ENCODE data around the gene TCF7L2.

Gene TCF7L2

DNA sequence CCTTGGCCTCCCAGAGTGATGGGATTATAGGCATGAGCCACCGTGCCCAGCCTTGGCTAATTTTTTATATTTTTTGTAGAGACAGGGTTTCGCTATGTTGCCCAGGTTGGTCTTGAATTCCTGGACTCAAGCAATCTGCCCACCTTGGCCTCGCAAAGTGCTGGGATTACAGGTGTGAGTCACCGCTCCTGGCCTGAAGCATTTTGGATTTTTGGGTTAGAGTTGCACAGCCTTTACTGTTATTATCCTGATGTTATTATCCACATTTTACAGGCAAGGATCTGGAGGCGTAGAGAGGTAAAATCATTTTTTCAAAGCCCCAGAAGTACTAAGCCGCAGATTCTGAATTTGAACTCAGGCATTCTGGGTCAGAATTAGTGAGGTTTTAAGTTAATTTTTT lies 75.4 kb downstream of the TCF7L2 start:
- no peak for DNase-seq

DNA sequence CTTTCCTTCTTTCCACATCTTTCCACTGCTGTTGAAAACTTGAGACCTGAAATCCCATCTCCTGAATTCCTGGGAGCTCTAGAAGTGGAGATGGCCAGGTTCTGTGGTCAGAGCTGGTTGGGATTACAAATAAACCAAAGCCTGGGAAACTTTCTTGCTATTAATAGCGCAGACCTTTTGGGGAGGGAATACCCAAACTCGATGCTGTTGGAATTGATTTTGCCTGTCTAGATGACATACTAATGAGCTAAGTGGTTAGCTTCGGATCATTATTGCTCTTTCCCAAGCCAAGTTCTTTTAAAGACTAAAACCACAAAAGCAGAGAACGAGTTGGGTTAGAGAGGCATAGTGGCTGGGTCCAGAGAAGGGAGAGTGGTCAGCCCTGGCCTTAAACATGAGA lies 76.6 kb downstream of the TCF7L2 start:
- DNase-seq, result no peak

DNA sequence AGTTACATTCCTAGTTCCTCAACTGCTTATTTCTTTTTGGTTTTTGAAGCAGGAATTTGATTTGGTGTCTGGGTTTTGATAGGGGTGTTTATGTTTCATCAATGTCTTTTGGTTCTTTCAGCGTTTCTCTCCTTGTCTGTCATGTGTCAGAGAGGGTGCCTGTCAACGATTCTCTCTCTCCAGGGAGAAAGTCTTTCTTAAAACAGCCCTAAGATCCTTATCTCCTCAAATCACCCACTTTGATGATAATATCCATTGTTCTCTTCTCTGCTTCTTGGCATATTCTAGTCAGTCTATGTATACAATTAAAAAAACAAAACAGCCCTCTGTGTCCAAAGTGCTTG lies 77.2 kb downstream of the TCF7L2 start:
- DNase-seq, result no peak

DNA sequence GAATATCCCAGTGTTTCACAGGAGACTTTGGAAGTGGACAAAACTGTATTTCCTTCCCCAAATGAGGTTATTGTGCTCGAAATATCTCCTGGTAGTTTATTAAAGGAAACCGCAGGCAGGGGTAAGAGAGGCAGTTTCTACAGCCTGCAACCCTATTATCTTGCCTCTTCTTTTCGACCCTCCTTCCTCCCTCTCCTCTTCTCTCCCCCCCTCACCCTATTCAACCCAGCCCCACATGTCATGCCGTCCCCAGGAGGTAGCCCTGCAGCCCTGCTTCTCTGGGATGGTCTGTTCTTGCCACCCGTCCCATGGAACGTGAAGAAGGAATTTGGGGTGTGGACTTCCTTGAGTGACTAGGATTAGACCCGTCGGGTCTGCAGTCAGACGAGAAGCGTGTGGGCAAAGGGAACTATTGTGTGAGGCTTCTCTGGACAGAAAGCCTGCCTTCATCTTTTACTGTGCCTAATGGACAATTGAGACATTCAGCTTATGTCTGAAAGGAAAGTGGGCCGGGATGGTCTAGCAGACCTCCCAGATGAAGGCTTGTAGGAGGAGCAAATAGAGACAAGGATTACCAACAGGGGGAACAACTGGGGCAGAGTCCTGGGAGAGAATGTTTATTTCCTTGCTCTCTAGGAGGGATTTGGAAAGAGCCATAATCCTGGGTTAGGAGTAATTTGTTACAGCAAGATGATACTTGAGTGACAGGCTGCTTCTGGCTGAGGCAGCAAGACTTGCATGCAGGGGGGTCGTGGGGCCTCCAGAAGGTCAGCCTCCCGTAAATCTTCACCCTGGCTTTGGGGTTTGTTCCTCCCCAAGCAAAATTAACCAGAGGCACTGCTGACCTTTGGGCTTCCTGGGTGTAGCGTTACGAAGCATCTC lies 77.8 kb downstream of the TCF7L2 start:
- DNase-seq, result no peak

DNA sequence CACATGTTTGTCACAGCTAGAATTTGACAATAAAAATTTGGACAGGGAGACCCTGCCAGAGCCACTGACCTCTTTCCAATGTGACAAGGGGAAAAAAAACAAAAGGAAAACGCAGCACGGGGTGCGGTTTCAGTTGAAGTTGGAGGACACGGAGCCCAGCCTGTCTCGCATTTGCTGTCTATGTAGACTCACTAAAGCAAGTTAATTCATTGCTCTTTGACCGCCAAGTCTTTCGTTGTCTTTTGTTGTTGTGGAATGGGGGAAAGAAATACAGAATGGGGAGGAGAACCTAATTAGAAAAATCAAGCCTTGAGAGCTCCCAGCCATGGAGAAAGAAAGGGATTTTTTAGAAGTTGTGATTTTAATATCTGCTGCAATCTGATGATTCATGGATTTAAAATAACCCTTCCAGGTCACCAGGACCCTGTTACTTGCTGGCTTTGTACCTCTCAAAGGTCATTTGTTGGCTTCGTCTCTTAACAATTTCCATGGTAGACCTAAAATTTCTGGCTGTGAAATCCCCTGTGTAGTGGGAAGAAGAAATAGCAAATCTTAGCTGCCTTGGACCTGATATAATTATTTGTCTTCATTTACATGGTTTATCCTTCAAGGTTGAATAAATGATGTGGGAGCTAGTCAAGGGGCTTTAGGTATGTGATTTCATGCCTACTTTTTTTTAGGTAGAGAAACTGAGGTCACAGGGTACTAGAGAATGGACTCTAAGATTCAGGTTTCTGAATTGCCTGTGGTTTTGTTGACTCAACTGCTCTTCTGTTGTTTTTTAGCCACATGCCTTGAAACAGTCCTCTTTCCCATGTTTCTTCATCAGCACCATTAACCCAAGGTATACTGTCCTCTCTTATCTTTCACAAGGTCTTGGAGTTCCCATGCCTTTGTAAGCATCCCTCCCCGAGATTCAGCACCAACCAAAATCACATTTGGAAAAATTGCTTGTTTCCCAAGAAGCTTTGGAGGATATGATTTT lies 78.7 kb downstream of the TCF7L2 start:
- no peak for DNase-seq

DNA sequence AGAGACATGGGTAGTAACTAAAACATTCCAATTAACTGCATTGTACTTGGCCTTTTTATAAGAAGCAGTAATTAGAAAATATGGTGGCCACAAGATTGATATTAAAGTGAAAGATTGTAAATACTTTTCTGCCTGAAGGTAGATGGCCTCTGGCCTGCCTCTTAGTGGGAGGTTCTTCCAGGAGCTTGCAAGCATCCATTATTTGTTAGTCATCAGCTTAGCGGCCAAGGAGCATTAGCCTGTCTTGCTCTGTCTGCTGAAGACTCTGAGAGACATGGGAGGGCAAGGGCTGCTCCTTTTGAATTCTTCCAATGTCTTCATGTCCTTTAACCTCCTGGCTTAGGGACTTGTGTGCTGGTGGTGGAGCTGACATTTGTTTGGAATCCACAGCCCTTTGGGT lies 80.4 kb downstream of the TCF7L2 start:
- DNase-seq, result no peak

DNA sequence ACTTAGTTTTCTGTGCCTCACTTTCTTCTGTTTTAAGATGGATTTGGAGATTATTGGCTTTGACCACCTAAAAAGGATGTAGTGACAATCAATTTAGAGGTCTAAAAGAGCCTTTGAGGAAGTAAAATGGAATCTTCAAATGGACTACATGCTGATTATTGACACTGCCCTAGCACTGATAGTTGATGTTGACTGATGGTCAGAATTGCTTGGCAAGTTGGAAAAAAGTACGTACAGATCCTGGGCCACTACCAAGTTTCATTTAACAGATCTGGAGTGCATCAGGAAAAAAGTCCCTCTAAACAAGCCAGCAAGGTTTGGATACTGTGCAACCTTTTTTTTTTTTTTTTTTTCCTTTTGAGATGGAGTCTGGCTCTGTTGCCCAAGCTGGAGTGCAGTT lies 81.1 kb downstream of the TCF7L2 start:
- DNase-seq, result no peak

DNA sequence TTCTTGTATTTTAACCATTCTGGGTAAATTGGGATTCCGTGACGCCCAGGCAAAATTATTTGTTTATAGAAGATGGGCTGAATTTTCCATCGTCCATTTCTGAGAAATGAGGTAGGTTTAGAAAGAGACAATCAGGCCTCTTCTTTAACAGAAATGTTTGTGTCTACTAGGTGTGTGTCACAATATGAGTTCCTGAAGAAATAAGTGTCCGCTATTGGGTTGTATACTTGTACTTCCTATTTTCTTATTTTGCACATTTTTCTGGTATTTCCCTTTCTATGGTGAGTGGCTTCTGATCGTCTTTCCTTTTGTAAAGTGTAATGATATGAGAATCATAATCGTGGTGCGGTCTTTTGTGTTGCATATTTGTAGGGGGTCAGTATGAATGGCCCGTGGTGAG lies 83.9 kb downstream of the TCF7L2 start:
- no peak for DNase-seq

DNA sequence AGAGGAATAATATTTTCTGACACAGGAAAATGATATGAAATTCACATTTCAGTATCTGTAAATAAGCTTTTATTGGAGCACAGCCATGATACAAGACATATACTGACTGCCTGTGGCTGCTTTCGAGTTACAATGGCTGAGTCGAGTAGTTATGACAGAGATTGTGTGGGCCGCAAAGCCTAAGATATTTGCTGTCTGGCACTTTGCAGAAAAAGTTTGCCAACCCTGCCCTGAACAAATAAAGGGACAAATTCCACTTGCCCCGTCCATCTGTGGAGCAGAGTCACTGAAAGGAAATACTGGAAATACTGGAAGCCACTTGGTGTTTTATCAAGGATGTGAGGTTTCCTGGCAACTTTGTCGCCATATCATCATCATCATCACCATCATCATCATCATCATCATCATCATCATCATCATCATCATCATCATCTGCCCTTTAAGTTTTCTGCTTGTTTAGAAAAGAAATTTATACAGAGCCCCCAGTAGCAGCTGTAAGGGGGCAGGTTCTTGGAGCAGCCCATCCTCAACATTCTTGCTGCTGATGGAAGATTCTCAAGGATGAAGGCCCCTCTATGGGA lies 85.8 kb downstream of the TCF7L2 start:
- no peak for DNase-seq

DNA sequence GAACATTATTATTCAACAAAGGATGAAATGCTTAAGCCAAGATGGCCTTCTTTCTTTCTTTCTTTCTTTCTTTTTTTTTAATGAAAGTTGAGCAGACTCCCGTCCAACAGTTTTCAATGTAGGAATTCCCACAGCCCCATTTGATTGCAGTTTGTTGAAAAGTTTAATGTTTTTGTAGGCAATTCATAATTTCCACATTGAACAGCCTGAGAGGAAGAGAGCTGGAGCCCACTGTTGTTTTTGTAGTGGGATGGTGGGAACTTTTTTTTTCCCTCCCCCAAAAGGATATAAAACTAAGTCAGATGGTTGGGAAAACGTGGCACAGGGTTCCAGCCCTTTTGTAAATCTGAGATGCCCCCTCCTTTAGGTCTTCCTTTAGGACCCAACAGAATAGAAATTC lies 86.6 kb downstream of the TCF7L2 start:
- no peak for DNase-seq

DNA sequence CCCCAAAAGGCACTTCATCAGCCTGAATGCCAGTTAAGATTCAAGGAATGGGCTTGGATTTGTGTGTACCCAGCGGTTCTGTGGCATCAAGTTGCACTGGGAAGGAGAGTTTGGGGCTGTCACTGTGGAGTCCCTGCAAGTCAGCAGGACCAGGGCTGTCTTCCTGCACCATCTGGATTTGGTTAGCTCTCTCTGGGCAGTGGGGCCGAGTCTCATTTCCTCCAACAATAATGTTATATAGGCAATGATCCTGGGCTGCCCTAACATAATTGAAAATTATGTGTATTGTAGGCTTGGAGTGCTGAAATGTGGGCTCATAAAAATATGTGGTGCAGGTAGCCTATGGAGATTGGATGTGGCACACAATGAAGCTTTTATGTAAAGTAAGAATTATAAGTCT lies 87.2 kb downstream of the TCF7L2 start:
- no peak for DNase-seq

DNA sequence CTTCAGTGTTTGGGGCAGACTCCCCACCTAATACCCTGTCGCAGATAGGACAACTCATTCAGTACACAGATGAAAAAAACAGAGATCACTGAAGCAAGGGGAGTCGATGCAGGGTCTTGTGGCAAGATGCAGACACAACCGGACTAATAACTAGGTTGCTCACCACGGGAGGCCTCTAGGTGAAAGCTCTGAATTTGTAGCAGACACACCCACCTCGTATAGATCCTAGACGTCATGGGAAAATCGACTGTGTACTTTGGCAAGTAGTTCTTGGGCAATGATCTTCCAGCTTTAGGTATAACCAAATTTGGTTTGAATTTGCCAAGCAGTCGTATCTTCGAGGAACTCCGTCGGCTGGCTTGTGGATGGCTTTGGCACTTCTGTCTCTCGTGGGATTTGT lies 88.1 kb downstream of the TCF7L2 start:
- no peak for DNase-seq

DNA sequence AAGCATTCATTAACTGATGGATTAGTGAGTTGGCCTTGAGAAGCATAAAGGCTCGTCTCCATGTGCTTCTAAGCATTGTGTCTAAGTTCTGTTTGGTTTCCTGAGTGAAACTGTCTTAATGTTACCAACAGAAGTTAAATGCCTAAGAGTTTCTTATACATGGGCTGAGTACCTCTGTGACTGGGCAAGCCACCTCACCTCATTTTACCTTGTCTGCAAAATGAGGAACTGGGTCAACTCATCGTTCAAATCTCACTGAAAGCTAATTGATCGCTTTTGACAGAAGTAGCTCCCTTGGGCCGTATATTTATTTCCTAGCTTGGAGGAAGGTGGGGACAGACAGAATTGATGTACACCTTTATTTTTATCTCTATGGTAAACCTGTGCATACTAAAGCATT lies 88.9 kb downstream of the TCF7L2 start:
- DNase-seq, result no peak

DNA sequence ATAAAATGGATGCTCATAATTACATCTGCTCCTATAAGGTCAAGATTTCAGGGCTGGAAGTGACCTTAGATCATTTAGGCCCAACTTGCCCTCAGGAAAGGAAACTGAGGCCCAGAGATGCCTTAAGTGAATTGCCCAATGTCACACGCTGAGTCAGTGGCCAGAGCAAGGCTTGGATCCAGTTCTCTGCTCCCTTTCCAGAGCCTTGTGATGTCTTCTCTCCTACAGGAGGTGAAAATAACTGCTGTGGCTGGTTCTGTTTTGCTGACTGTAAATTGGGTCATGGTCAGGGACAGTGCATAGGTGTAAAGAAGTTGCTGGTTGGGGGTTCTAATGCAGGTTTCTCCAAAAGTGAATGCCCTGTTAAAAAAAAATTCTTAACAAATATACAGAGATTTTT lies 91.3 kb downstream of the TCF7L2 start:
- no peak for DNase-seq

DNA sequence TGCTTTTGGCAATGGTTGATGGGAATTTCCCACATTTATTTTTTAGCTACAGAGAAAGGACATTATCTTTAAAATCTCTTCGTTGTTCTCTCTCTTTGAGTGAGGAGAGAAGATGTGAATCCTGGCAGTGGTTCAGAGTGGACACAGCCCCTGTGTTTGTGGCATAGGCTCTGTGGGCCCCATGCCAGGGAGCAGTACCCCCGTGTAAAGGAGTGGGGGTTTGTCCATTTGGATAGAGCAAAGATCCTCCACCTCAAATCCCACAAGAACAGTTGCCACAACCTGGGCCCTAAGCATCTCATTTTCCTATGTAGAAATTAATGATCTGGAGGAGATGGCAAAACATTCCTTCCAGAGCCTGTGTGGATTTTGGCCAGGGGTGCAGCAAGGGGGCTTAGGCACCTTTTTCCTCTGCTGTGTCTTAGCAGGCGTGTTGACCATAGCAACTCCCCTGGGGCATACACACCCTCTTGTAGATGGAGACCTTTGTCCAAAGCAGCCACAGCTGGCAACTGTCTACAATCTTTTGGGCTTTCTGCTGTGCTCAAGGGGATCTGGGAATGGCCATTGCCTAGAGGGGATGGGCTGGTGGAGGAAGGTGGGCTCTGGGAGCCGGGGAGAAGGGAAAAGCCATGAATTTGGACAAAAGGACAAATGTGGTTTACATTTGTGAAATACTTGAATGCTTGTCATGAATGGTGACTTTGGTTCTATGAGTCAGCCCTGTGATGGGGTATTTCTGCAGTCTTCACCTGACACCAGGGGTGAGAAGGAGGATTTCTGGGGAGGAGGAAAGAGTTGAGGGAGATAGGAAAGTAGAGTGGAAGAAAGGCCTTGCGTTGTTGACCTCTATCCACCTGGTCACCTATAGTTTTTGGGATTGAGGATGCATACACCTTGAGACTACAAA lies 92.0 kb downstream of the TCF7L2 start:
- DNase-seq, result no peak

DNA sequence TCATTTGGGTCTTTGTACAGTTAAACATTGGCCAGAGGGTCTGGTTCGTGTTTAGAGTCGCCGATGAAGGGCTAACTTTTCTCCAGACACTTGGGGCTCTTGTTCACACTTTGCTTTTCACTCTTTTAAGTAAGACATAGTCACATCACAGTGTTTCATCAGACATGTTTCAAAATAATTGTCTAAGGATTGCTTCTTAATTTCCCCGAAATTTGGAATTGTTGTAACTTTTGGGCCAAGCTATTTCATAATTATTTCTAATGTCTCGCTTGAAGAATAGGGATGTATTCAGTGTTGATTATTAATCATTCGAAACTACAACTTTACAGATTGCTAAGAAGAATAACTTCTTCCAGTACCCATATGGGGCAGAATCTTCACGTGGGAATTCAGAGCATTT lies 92.8 kb downstream of the TCF7L2 start:
- DNase-seq, result no peak

DNA sequence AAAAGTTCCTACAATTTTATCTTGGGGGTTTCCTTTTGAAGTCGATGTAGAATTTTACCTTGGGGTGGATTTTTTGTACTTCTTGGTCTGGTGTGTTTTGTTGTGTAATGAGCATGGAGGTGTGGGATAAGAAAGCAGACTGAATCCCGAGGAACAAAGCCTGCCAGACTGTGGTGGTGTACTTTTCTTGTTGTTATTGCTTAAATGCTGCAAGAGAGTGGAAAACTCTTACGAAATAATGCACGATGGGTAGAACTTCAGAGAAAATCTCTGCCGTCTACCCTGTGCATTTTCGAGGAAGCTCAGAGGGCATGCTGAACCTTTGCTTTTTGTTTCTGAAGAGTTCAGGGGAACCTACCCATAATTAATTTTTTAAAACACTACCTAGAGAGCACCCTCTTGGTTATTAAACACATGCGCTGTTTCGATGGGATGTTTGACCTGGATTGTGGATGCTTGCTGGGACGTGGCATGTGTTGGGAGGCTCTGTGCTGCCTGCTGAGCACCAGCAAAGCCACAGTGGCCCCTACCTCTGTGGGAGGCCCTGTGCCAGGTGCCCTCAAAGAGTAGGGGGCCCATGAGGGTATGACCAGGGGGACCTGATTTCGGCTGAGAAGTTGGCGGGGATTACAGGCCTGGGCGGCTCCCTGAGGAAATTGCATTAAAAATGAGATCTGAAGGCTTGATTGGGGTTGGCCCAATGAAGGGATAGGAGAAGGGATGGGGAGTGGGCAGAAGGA lies 94.1 kb downstream of the TCF7L2 start:
- no peak for DNase-seq

DNA sequence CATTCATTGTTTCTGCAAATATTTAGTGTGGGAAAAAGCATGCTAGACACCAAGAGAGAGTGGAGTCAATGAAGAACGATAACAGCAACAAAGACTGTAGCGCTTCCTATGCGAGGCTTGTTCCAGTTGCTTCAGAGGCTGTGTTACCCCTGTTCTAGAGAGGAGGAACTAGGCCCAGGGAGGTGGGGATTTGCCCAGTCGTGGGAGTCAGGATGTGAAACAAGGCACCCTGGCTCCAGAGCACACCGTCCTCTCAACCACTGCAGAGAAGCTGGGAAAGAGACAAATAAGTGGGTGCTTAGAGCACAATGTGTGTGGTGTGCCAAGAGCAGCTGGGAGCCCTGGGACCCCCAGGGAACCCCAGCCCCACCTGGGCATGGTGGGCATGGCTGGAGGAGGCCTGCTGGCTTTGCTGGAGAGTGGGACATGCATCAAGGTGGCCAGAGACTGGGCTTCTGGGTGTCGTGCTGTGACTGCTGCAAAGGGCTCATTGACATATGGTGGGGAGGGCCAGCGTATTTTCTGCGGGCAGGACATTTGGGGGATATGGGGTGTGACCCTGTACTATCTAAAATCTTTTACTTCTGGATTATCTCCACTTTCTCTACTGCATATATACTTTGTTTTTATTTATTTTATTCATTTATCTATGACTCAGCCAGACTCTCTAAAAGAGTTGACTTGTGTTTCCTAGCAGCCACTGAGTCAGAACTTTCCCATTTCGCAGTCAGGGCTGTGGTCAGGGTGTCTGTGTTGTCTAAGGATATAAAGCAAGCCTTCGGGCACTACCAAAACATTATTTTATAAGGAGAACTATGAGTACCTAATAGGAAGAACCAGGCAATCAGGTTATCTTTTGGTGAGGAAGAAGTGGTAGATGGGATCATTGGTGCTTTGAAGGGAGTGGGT lies 95.4 kb downstream of the TCF7L2 start:
- DNase-seq, result no peak

DNA sequence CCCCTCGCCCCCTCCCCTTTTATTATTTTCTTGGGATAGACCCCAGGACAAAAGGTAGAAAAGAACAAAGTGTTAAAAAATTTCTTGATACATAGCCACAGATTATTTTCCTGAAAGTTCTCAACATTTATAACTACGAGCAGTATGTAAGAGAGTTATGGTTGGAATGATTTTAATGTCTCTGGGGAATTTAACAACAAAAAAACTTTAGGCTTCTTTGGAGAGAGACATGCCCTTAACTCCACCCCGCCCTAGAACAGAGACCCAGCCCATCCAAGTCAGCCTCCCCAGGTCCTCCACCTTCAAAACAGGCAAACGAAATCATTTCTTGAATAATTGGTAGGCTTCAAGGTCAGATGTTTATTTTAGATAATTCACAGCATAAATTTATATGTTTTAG lies 97.1 kb downstream of the TCF7L2 start:
- no peak for DNase-seq

DNA sequence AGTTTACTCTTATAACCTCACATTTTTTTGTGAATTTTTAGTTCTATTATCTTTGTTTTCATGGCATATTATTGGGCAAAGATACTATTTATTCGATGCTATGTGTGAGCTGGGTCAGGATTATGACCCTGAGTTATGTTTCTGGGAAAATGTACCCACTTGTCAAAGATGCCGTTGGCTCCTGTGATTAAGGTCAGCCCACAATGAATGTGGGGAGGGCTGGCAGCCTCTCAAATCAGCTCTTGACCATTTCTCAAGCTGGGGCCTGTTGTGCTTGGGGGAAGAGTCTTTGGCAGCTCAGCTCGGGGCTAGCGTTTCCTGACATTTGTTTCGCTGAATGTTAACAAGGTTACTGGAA lies 97.5 kb downstream of the TCF7L2 start:
- no peak for DNase-seq

All from hematopoietic multipotent progenitor cell treated with erythropoietin and hydrocortisone succinate and interleukin-3 and kit ligand, for 6 days (in vitro differentiated cells).